Coronary artery (tissue), 2 donors: ENCODE results near the gene NTM.

Experiments used
- DNase-seq: peaks from one replicate; pipeline ENCODE4 v3.0.0-alpha.2; 2017; ENCODE audit warnings: low spot score
- H3K27ac ChIP-seq, 2 donors: fragments of 200-600 bp; sonication (generic); one replicate each; pipeline ENCODE4 v1.5.1; 2016 to 2019
- H3K4me3 ChIP-seq: fragments of 200-600 bp; sonication (generic); 2 replicates; pipeline ENCODE4 v1.5.1; 2016; ENCODE audit warnings: mild to moderate bottlenecking, moderate library complexity
- CTCF ChIP-seq: fragments of 200-600 bp; sonication (generic); IDR thresholded peaks from one replicate; pipeline ENCODE4 v1.5.1; 2019; ENCODE audit warnings: antibody characterized with exemption

The NTM gene

GRCh38 chr11:131759140-131759539 lies 388.7 kb downstream of the NTM start:
- no peak overlapping the region for H3K4me3 ChIP-seq
- H3K27ac ChIP-seq = no peak overlapping the region
- no peak for DNase-seq
- TF ChIP-seq CTCF = no peak

- Histone ChIP-seq H3K4me3 (peak overlapping the region; percentile 14), H3K27ac (no peak overlapping the region)
- no peak for DNase-seq
- no peak for TF ChIP-seq CTCF
Observed at GRCh38 chr11:131760091-131761061, 390.0 kb downstream of the NTM start.

- Histone ChIP-seq H3K27ac (no peak overlapping the region), H3K4me3 (no peak overlapping the region)
- DNase-seq = no peak
- no peak for TF ChIP-seq CTCF
Observed at GRCh38 chr11:131762346-131763110, 392.1 kb downstream of the NTM start.

GRCh38 chr11:131763193-131763890 lies 392.9 kb downstream of the NTM start:
- Histone ChIP-seq H3K4me3 (no peak overlapping the region), H3K27ac (no peak overlapping the region)
- TF ChIP-seq CTCF = no peak
- no peak for DNase-seq

- no peak for TF ChIP-seq CTCF
- H3K27ac ChIP-seq = no peak overlapping the region
- no peak overlapping the region for H3K4me3 ChIP-seq
- no peak for DNase-seq
Observed at GRCh38 chr11:131764126-131764525, 393.7 kb downstream of the NTM start.

- no peak overlapping the region for H3K27ac ChIP-seq
- no peak for TF ChIP-seq CTCF
Observed at GRCh38 chr11:131764649-131765048, 394.2 kb downstream of the NTM start.

More at GRCh38 chr11:131764649-131765048, 394.2 kb downstream of the NTM start:
- no peak overlapping the region for H3K4me3 ChIP-seq
- no peak for DNase-seq
